NCI-H2029 (cell line): ENCODE measurements around the gene KRTAP10-11.
"Not testable (repeated sequence)": the region's sequence is repeated elsewhere in the genome, so short reads cannot be mapped to it uniquely, and the experiment has no call there.

Source experiments
- DNase-seq: peaks from one replicate; lab custom pipeline; 2025; lab: John Stamatoyannopoulos, UW

Gene KRTAP10-11

GRCh38 chr21:44646366-44647221 lies at the start of gene KRTAP10-11:
TSS of gene KRTAP10-11 (plus strand) at chr21:44646414. CDS start at chr21:44646459, 45 bp downstream.
- DNase-seq = not testable (repeated sequence)

GRCh38 chr21:44598061-44598460 lies 48.2 kb upstream of the KRTAP10-11 start:
- no peak for DNase-seq

GRCh38 chr21:44599264-44600029 lies 46.8 kb upstream of the KRTAP10-11 start:
- DNase-seq = no peak

GRCh38 chr21:44600118-44600978 lies 45.9 kb upstream of the KRTAP10-11 start, which contains the start of gene KRTAP10-7:
TSS of gene KRTAP10-7 (plus strand) at chr21:44600597. CDS start at chr21:44600622, 25 bp downstream.
- not testable (repeated sequence) for DNase-seq

GRCh38 chr21:44601091-44601490 lies 45.1 kb upstream of the KRTAP10-11 start:
- DNase-seq = not testable (repeated sequence)

- DNase-seq = no peak
Observed at GRCh38 chr21:44601596-44602462, 44.4 kb upstream of the KRTAP10-11 start.

GRCh38 chr21:44602463-44602850 lies 43.8 kb upstream of the KRTAP10-11 start:
- no peak for DNase-seq

- DNase-seq = no peak
Observed at GRCh38 chr21:44603109-44603875, 42.9 kb upstream of the KRTAP10-11 start.

GRCh38 chr21:44603911-44604310 lies 42.3 kb upstream of the KRTAP10-11 start:
- DNase-seq = no peak

- DNase-seq = no peak
Observed at GRCh38 chr21:44606495-44606894, 39.7 kb upstream of the KRTAP10-11 start.

- DNase-seq = no peak
Observed at GRCh38 chr21:44609193-44609592, 37.0 kb upstream of the KRTAP10-11 start.

GRCh38 chr21:44610157-44610843 lies 35.9 kb upstream of the KRTAP10-11 start:
- DNase-seq = not testable (repeated sequence)

GRCh38 chr21:44611551-44611950 lies 34.7 kb upstream of the KRTAP10-11 start:
- DNase-seq = no peak

- no peak for DNase-seq
Observed at GRCh38 chr21:44612029-44612486, 34.2 kb upstream of the KRTAP10-11 start, which contains the start of gene KRTAP10-8. TSS of gene KRTAP10-8 (plus strand) at chr21:44612079. CDS start at chr21:44612101, 22 bp downstream.

GRCh38 chr21:44612669-44613229 lies 33.5 kb upstream of the KRTAP10-11 start:
- DNase-seq = no peak

- DNase-seq = no peak
Observed at GRCh38 chr21:44613386-44614155, 32.6 kb upstream of the KRTAP10-11 start.

GRCh38 chr21:44614161-44614631 lies 32.0 kb upstream of the KRTAP10-11 start:
- DNase-seq = no peak

GRCh38 chr21:44614961-44615391 lies 31.2 kb upstream of the KRTAP10-11 start:
- no peak for DNase-seq
